Measurements from ENCODE around the gene KRTAP21-3.
"Not testable (repeated sequence)": the region's sequence is repeated elsewhere in the genome, so short reads cannot be mapped to it uniquely, and the experiment has no call there.

KRTAP21-3 gene

DNA sequence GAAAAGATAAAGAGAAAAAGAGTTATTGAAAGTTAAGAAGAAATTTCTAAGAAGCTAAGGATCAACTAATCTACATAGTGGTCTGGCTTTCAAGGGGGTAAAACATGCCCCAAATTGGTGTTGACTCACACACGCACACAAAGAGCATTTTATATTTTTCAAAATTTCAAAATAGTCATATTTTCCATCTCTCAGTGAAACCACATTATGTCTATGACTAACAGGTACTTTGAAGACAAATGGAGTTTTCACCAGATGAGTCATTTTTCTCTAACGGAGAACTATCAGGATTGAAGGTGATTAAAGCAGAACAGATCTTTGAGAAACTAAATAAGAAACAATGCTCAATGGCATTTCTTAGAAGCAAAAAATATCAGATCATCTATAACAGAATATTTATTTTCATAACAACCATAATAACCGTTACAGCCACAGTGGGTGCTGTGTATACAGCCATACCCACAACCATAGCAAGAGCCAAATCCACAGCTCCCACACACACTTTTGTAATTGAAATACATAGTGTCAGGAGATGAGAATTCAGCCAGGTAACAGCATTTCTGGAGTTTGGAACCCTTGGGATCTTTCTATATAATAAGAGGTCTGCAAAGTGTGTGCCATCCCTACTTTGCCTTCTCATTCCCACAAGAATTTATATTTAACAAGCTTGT lies at the start of gene KRTAP21-3:
Gene KRTAP21-3, minus strand, starts transcription at position 539 of the 671 bp plus-strand sequence. Its CDS starts 18 bp downstream, at position 521.
- no peak for DNase-seq

GRCh38 chr21:30760776-30761175 lies 42.2 kb upstream of the KRTAP21-3 start:
- DNase-seq, result no peak

DNA sequence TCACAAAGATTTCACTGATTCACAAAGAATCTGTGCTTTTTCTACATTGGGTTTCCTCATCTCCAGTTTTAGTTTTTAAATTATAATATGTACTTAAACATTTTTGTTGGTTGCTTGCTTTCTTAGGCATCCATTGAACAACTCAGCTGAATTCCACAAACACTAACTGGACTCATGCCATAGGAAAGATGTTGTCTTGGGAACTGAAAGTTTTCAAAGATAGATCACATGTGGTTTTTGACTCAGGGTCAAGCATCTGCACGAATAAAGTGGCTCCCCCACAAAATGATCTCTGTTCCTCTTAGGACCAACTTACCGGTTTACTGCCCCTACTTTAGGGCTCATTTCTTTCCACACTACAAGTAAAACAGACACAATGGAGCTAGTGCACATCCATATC lies 39.7 kb upstream of the KRTAP21-3 start:
- DNase-seq, result no peak

GRCh38 chr21:30755328-30755727 lies 36.8 kb upstream of the KRTAP21-3 start, which contains the start of gene KRTAP21-1:
KRTAP21-1 (minus strand) TSS chr21:30755428; CDS start chr21:30755378, 50 bp downstream.
- not testable (repeated sequence) for DNase-seq

GRCh38 chr21:30747159-30747558 lies 28.6 kb upstream of the KRTAP21-3 start, which contains the start of gene KRTAP21-2:
KRTAP21-2 (minus strand) TSS chr21:30747259; CDS start chr21:30747202, 57 bp downstream.
- DNase-seq, result no peak

DNA sequence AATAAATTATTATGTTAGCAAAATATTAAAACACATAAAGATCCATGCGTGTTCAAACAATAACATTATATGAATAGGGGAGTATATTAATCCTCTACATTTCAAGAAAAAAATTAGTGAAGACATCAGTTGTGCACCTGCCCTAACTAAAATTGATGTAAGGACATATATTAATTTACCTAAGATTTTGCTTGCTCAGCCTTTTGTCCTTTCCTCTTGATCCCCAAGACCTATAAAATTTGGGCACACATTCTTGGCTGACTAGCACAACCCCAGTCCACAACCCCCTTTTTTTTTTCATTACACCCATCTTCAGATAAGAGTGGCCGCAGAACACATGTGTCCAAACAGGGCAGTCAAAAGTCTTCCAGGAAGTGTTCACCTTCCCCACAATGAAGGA lies 21.9 kb upstream of the KRTAP21-3 start:
- no peak for DNase-seq

DNA sequence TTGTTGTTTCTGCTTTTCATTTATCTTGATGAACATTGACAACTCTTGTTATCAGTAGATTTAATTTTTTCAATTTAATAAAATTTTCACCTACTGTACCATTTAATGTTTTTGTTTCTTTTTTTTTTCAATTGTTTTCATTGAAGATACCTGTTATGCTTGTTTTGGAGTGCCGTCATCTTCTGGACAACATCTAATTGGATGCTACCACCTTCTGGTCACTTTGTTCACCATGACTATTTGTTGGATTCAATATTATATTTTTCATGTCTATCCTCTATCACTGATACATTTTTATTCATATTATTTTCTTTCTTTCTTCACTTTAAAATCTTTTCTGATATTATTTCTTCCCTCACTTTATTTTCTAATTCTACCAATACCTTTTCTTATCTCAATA lies 14.4 kb upstream of the KRTAP21-3 start:
- DNase-seq, result no peak

GRCh38 chr21:30726726-30727125 lies 8.1 kb upstream of the KRTAP21-3 start:
- no peak for DNase-seq

GRCh38 chr21:30719401-30719800 lies 824 bp upstream of the KRTAP21-3 start:
- no peak for DNase-seq

DNA sequence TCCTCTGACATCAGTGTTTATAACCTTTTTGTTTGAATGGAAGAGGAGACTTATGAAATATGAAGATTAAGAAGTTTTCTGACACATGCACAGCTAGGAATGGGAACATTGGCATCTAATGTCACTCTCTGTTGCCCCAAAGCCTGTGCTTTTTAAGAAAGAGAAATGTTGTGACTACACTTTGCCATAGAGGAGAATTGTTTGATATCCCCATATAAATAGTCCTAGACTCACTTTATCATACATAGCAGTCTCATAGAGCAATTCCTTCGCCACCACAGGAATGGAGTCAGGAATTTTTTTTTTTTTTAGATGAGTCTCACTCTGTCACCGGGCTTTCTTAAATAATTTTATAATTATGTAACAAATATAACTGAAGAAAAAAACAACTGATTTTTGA lies 1.5 kb downstream of the KRTAP21-3 start:
- no peak for DNase-seq

DNA sequence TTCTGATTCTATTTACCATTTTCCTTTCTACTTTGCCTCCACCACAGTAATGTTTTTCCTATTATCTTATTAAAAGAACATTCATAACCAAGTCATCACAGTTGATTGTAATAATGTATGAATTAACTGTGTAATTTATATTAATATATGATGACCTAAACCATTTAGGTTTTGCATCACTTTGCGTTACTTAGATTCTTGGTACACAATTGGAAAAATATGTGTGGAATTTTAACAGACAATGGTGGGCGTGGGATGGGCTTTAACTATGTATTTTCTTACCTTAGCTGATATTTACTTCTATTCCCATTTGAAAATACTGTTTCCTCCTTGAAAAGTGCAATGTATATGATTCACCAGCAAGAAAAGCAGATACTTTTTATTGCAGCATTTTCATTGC lies 3.6 kb downstream of the KRTAP21-3 start:
- no peak for DNase-seq

- no peak for DNase-seq
These were observed 4.1 kb downstream of the KRTAP21-3 start for GRCh38 chr21:30714456-30714855.

DNA sequence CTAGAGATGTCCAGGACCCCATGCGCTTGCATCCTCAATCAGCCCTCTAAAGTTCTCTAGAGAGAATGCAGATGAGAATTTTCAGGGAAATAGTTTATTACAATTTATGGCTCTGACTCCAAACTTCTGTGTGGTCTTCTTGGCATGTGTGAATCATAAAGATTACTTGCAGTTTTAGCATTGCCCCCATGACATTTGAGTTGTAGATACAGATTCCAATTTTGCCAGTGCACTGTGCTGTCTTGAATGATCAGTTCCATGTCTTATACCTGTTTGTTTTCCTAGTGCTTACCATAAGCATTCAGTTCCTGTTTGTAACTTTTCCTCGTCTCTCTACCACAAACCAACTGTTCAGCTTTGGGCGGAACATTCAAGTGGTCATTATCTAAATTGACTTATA lies 4.8 kb downstream of the KRTAP21-3 start:
- DNase-seq, result no peak

DNA sequence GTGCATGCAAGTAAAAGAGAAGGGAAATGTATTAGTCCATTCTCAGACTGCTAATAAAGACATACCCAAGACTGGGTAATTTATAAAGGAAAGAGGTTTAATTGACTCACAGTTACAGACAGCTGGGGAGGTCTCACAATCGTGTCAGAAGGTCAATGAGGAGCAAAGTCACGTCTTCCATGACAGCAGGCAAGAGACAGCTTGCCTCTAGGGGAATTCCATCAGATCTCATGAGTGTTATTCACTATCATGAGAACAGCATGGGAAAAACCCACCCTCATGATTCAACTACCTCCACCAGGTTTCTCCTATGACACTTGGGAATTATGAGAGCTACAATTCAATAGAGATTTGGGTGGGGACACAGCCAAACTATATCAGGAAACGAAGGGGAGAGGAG lies 8.1 kb downstream of the KRTAP21-3 start:
- no peak for DNase-seq

- no peak for DNase-seq
These were observed 11.2 kb downstream of the KRTAP21-3 start for GRCh38 chr21:30707409-30707808.

DNA sequence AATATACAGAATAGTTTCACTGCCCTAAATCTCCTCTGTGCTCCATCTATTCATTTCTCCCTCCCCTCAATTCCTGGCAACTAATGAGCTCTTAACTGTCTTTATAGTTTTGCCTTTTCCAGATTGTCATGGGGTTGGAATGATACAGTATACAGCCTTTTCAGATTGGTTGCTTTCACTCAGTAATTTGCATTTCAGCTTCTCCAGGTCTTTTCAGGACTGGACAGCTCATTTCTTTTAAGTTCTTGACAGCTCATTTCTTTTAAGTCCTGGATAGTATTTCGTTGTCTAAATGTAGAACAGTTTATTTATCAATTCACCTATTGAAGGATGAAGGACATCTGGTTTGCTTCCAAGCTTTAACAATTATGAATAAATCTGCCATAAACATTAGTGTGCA lies 22.6 kb downstream of the KRTAP21-3 start:
- no peak for DNase-seq

DNA sequence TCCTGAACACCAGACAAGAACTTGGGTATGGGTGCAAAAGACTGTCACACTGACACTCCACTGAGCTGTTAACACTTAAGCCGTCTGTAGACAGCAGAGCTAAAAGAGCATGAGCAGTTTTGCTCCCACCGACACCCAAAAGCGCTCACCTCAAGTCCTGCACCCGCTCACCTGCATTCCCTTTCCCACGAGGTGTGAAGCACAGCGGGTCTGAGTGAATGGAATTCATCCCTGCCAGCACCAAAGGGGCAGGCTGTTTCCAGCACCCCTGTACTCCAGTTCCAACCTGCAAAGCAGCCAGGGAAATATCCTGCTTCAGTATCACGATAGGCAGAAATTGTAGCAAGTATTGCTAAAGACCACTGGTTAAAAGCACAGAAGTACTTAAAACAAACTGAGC lies 28.8 kb downstream of the KRTAP21-3 start:
- no peak for DNase-seq

- DNase-seq, result no peak
These were observed 34.1 kb downstream of the KRTAP21-3 start for GRCh38 chr21:30684506-30684905.

- no peak for DNase-seq
These were observed 38.0 kb downstream of the KRTAP21-3 start for GRCh38 chr21:30680586-30680985.

DNA sequence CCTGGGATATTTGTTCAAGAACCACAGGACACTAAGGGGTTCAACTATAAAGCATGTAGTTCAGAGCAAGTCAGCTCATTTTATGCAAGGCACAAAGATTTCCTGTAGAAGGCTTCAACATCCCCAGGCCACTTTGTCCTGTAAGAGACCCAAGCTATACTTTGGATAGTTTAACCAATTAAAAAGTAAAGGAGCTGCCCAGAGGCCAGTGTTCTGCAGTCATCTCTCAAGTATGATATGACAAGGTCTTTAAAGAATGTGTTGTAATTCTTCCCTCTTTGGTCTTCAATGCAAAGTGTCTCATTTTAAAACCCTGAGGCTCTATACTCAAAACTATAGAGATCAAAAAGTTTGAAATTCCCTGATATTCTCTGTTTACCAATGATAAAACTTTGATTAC lies 41.8 kb downstream of the KRTAP21-3 start:
- no peak for DNase-seq

GRCh38 chr21:30674312-30674711 lies 44.3 kb downstream of the KRTAP21-3 start:
- DNase-seq, result no peak

DNA sequence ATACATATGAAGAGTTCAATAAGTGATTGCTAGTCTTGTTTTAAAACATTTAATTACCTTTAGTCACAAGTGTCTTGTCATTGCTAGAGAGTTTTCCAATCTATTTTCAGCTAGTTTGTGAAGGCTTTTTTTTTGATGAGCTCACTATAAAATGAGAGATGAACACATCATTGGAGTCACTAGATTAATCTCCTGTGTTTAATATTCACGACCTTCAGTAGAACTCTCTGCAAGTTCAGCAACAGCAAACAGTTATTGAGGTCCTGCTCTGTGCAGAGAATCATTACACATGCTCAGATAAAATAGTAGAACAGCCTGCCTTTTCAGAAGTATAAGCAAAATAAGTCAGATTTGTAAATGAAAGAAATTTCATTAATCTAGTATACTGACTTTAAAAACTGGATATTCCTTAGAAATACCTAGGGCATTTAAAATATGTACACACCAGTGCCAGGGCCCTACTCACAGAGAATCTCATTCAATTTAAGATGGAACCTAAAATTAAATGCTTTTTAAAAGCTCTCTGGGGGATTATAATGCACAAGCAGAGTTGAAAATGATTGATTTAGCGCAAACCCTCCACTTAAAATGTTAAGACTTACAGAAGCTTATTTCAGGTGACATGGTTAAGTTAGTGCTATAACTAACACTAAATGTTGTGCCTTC lies 45.5 kb downstream of the KRTAP21-3 start:
- no peak for DNase-seq

GRCh38 chr21:30668776-30669175 lies 49.8 kb downstream of the KRTAP21-3 start:
- DNase-seq, result no peak

Data from NCI-H1092 treated with DMSO at 0.1 percent for 48 hours (cell line).